Panc1 (cell line): Measurements from ENCODE around the gene NRBF2. TPM values are rescaled to one million over a fixed set of nuclear protein-coding genes. Genes with fewer than 3 reads are reported as not detected.

Source experiments
- ATAC-seq: fragments of 200-7000 bp; cut with Tn5 transposase; 2 replicates; pipeline ENCODE4 v1.9.1; 2020; ENCODE audit warnings: mild to moderate bottlenecking, moderate library complexity
- BruUV-seq: library from RNA; stranded (reverse); fragments of 400-500 nt; replicated peaks from 2 replicates; lab custom pipeline; 2021; lab: Mats Ljungman, UMichigan
- CTCF ChIA-PET: fragments of 300-600 bp; sonication (Branson Sonifier 250); formaldehyde crosslinking; loops from one replicate; lab custom pipeline; 2022; ENCODE audit warnings: antibody characterized with exemption; lab: Charles Lee
- POLR2A ChIA-PET: fragments of 300-600 bp; sonication (Branson Sonifier 250); formaldehyde crosslinking; loops from one replicate; lab custom pipeline; 2022; ENCODE audit warnings: antibody characterized with exemption; lab: Charles Lee
- DNase-seq: peaks from one replicate; pipeline ENCODE4 v3.0.0-alpha.2; 2010; ENCODE audit warnings: low read depth, low spot score
- H3K27ac ChIP-seq: 2 replicates; pipeline ENCODE4 v1.5.1; 2011; ENCODE audit warnings: mild to moderate bottlenecking, low read length, inconsistent platforms
- H3K27me3 ChIP-seq: fragments of 200-500 bp; sonication (Bioruptor generic); 2 replicates; pipeline ENCODE4 v1.6.0; 2014; ENCODE audit warnings: low read length, inconsistent platforms; ENCODE audit not compliant: control insufficient read depth, insufficient read depth
- H3K36me3 ChIP-seq: fragments of 200-500 bp; sonication (Bioruptor generic); 2 replicates; pipeline ENCODE4 v1.5.1; 2014; ENCODE audit warnings: inconsistent platforms, mild to moderate bottlenecking, low read length, moderate library complexity; ENCODE audit not compliant: control insufficient read depth, insufficient read depth
- H3K4me1 ChIP-seq: 2 replicates; pipeline ENCODE4 v1.5.1; 2011; ENCODE audit warnings: inconsistent platforms, mild to moderate bottlenecking, low read length, moderate library complexity; ENCODE audit not compliant: control insufficient read depth, insufficient read depth
- H3K4me3 ChIP-seq, 2 experiments: 2 replicates each; pipeline ENCODE4 v1.5.1; 2011 to 2012; ENCODE audit warnings: low read depth in 2 of 2, low read length in 2 of 2, mild to moderate bottlenecking in 2 of 2, inconsistent platforms in 1 of 2, moderate library complexity in 1 of 2
- H3K9me3 ChIP-seq: fragments of 200-500 bp; sonication (Bioruptor generic); 2 replicates; pipeline ENCODE4 v1.5.1; 2014; ENCODE audit warnings: low read depth, mild to moderate bottlenecking, inconsistent platforms, low read length, moderate library complexity; ENCODE audit not compliant: control insufficient read depth, insufficient read depth
- CTCF ChIP-seq: fragments of 450-650 bp; IDR thresholded peaks from 2 replicates; pipeline ENCODE4 v1.5.1; 2017; ENCODE audit warnings: mild to moderate bottlenecking
- POLR2AphosphoS5 ChIP-seq: IDR thresholded peaks from 2 replicates; pipeline ENCODE4 v1.6.1; 2012; ENCODE audit warnings: mild to moderate bottlenecking, low read depth, low read length, moderate library complexity
- REST ChIP-seq, 2 experiments: IDR thresholded peaks; 2 replicates each; pipeline ENCODE4 v1.6.1; 2011 to 2012; ENCODE audit warnings: low read depth in 2 of 2, control low read depth in 1 of 2, low read length in 1 of 2, mild to moderate bottlenecking in 1 of 2, moderate library complexity in 1 of 2; ENCODE audit not compliant: insufficient read depth in 1 of 2
- SIN3A ChIP-seq: IDR thresholded peaks from 2 replicates; pipeline ENCODE4 v1.6.1; 2012; ENCODE audit warnings: low read depth, mild to moderate bottlenecking, low read length, moderate library complexity, borderline replicate concordance; ENCODE audit not compliant: insufficient read depth
- TCF7L2 ChIP-seq: IDR thresholded peaks from 2 replicates; pipeline ENCODE4 v1.6.1; 2011; ENCODE audit warnings: mild to moderate bottlenecking, low read depth, low read length, inconsistent platforms
- in situ Hi-C: cut with HindIII; loops from 2 replicates; pipeline ENCODE4 v1.10.0; 2016; ENCODE audit warnings: low sequenced_read_pairs, low pct_unique_long_range_greater_than_20kb
- intact Hi-C: fragments of 100-400 bp; cut with micrococcal nuclease; formaldehyde crosslinking; loops from one replicate; pipeline ENCODE4 v1.10.0; 2022; ENCODE audit not compliant: unreplicated experiment
- total RNA-seq: library from RNA; stranded (reverse); gene quantifications from one replicate; pipeline ENCODE4 v1.2.1, GENCODE V29; 2021; ENCODE audit not compliant: unreplicated experiment

The NRBF2 gene
- total RNA-seq, 1 experiment from 2014 or later = 25.7 TPM

- Histone ChIP-seq H3K4me3 (no peak overlapping the region), H3K27me3 (no peaks in the 10 kb centered on the region), H3K9me3 (no peaks in the 10 kb centered on the region), H3K36me3 (no peaks in the 10 kb centered on the region), H3K4me1 (0 out of 2 replicates have a peak, but pooled peaks cover 2% of the 10 kb centered on the region), H3K27ac (no peak overlapping the region)
- CTCF ChIA-PET = no interaction called here
- in situ Hi-C loops (no loop called here), intact Hi-C loops (no loop called here)
- POLR2A ChIA-PET = interaction anchor here (0.8 kb wide), 1 partner anchor 498 kb away, joined by 3 read pairs; no protein-coding TSS in a partner anchor
- TF ChIP-seq REST (IDR thresholded peaks at IDR 0.05; ENCODE audit: insufficient read depth in 1 of 2, low read depth in 2 of 2, low read length in 1 of 2) (no peak), POLR2AphosphoS5 (no peak), TCF7L2 (no peak), SIN3A (no peak), CTCF (no peak)
- no TSS peak for BruUV-seq
- no peak for DNase-seq
- no peak for ATAC-seq
These were observed 6.9 kb downstream of the NRBF2 start for GRCh38 chr10:63140077-63140476.

- H3K27ac ChIP-seq = no peak overlapping the region
- POLR2A ChIA-PET = no interaction called here
- in situ Hi-C loops = no loop called here
- TF ChIP-seq SIN3A (no peak), REST (IDR thresholded peaks at IDR 0.05; ENCODE audit: insufficient read depth in 1 of 2, low read depth in 2 of 2, low read length in 1 of 2) (no peak), TCF7L2 (no peak), POLR2AphosphoS5 (no peak), CTCF (no peak)
- CTCF ChIA-PET = no interaction called here
- BruUV-seq = no TSS peak
- no peaks in the 10 kb centered on the region for H3K27me3 ChIP-seq
- no peaks in the 10 kb centered on the region for H3K36me3 ChIP-seq
- 0 out of 2 replicates have a peak, but pooled peaks cover 2% of the 10 kb centered on the region for H3K4me1 ChIP-seq
- H3K4me3 ChIP-seq = no peak overlapping the region
- DNase-seq = no peak
- no peaks in the 10 kb centered on the region for H3K9me3 ChIP-seq
- ATAC-seq = no peak
- intact Hi-C loops = no loop called here
These were observed 9.0 kb downstream of the NRBF2 start for GRCh38 chr10:63142136-63142535.
